Activated T-cell treated with anti-CD3 and anti-CD28 coated beads for 4 hours (primary cell): ENCODE data around the gene TSKU.

ENCODE experiments used
- DNase-seq: peaks from one replicate; pipeline ENCODE4 v3.0.0-alpha.2; 2020

The TSKU gene

GRCh38 chr11:76752321-76753143, 30.6 kb upstream of the TSKU start:
- no peak for DNase-seq

GRCh38 chr11:76753449-76753848, 29.7 kb upstream of the TSKU start:
- no peak for DNase-seq

GRCh38 chr11:76753950-76754349, 29.2 kb upstream of the TSKU start:
- no peak for DNase-seq

DNA sequence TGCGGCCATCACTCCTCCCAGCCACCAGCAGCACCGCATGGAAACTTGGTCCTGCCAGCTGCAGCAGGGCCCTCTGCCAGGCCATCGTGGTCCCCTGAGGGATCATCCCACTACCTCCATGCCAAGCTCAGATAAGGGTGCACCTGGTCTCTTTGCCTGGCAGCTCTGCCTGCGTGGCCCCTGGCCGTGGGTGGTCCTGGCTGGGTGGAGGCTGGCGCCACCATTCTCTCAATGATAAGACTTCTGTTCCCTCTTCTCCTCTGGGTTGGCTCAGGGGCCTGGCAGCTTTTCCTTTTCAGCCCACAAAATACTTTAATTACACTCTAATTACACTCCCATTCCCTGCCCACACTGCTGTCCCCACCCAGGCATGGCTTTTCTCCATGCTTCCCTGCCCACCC, 26.8 kb upstream of the TSKU start:
- no peak for DNase-seq

DNA sequence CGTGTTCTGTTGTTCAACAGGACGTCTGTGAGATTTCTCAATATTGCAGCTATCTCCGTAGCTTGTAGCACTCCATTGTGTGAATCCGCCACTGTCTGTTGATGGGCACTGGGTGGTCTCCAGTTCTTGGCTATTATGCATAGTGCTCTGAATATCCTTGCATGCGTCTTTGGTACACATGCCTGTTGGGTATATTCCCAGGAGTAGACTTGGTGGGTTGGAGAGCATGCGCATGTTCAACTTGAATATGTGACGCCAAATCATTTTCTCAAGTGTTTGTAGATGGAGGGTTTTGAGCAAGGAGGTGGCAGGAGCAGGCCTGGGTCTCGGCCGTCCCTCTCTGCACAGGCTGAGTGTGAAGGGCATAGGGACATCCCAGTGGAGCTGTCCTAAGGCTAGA, 24.8 kb upstream of the TSKU start:
- DNase-seq = no peak

- DNase-seq = no peak
These were observed 24.1 kb upstream of the TSKU start for GRCh38 chr11:76759092-76759491.

DNA sequence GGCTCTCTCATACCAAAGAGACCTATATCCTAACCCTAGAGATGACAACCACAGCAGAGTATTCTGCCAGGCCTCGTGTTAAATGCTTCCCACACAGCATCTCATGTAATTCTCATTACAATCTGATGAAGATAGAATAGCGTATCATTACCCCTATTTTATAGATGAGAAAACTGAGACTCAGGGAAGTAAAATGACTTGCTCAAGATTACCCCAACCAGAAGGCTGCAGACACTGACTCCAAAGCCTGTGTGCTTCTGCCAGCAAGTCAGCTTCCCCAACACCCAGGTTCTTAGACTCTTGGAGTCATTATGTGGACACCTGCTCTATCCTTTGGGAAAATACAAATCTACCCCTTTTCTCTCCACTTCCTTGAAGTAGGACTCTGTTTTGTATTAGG, 23.6 kb upstream of the TSKU start:
- DNase-seq = no peak

DNA sequence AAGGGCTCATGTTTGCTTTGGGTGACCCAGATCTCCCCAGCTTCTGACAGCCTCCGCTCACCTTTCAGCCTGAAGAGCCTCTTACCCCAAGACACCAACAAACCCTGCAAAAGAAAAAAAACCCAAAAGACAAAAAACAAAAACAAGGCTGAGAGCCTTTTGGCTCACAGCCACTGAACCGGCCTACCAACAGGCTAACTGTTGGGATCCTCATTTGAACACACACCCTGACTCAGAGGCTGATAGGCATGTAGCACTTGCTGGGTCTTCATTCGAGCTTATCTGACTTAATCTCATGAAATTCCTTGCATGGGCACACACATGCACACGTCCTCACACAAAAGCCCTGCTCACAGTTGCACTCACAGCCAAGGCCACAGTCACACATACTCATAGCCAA, 22.9 kb upstream of the TSKU start:
- no peak for DNase-seq

- no peak for DNase-seq
These were observed 21.3 kb upstream of the TSKU start for GRCh38 chr11:76761718-76762355.

- DNase-seq = no peak
These were observed 20.8 kb upstream of the TSKU start for GRCh38 chr11:76762356-76762752.

GRCh38 chr11:76762867-76763572, 20.1 kb upstream of the TSKU start:
- no peak for DNase-seq

DNA sequence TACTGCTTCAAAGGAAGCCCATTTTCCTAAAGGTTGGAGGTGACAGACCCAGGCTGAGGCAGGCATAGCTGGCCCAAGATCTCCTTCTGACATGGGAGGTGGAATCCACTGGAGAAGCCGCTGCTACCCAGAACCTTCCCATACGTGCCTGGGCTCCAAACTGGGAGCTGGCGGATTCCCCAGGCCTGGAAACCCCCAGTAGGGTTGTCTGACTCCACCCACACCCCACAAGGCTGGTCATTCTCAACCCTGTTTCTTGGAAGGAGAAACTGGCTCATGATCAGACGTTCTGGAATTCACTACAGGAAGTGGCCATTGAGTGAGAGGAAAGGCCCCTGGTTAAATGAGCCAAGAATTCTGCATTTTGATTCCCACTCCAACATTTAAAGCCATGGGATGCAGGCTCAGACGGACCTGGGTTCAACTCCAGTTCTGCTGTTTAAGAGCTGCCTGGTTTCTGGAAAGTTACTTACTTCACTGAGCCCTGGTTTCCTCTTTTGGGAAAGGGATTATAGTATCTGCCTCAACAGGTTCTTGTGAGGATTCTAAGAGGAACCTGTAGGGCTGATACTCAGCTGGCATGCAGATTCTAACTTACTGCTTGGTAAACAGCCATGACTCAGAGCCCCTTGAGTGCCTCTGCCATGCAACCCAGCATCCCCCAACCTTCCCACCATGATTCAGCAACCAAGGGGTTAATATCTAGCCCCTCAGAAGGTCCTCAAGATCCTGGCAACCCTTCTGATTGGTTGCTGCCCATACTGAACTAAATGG, 19.4 kb upstream of the TSKU start:
- no peak for DNase-seq

DNA sequence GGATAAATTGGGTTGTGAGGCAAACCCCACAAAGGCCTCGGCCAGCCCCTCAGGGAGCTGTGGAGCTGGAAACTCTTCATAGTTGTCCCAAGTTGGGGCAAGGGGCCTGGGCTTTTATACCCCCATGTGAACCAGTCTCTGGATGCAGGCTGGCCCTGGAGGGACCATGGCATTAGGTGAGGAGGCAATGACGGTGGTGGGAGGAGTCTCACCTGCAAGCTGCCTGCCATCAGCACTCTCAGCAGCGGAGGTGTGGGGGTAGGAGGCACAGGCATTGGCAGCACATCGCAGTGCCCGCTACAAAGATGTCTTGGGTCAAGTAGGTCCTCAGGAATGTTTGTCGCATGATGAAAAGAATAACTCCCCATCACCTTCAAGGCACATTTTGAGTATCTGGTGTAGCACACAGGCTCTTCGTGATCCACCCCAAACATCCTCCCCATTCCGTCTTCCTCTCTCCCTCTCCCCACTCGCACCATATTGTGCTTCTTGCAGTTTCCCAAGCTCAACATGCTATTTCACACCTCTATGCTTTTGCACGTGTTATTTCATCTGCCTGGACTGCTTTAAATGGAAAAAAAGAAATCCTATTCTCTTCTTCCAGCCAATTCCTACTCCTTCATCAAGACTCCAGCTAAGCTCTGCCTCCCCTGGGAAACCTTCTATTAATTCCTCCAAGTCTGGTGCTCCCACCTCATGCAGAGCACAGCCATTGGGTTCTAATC, 18.1 kb upstream of the TSKU start:
- DNase-seq = no peak

GRCh38 chr11:76765863-76766350, 17.2 kb upstream of the TSKU start:
- no peak for DNase-seq

GRCh38 chr11:76766521-76766920, 16.6 kb upstream of the TSKU start:
- no peak for DNase-seq

DNA sequence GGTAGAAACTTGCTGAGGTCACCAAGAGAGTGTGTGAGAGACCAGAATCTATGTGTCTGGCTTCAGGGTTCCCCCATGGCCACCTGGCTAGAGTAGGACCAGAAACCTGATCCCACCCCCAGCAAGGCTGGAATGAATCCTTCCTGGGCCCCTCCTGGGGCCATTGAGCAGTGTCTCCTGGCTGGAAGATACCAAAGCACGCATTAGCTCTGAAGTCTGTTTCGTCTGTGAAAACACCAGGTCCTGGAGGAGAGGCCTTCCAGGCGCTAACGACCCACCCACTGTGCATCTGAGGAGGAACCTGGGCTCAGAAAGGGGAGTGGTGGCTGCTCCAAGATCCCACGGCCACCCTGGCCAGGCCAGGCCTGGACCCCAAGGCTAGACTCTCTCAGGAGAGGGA, 15.5 kb upstream of the TSKU start:
- DNase-seq = no peak

DNA sequence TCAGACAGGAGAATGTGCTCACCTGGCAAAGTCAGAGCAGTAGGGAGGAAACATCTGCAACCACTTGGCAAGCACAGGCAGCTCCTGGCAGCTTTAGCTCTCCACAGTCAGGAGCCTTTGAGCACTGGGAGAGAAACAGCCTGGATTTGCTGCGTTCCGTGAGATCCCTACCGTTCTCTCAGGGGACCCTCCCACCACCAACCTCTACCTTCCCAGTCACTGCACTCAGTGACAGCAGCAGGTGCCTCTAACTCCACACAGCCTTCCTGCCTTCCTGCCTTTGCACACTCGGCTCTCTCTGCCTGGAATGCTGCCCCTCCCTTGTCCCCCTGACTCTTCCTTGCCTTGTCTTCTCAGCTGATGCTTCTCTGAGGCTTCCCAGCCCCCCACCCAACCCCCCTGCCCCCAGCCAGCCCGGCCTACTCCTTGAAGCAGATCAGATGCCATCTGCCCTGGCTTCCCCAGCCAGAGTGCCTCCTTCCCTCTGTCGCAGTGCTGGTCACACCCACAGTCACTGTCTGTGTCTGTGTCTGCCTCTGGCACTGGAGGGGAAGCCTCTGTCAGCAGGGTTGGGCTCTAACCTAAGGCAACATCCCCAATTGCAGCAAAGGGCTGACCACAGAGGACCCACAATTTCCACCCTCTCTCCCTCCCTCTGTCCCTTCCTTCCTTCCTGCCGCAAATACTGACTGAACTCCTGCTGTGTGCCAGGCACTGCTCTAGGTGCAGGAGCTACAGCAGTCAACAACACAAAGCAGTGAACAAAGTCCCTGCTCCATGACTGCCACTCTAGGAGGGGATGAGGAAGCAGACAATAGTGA, 14.9 kb upstream of the TSKU start:
- no peak for DNase-seq

DNA sequence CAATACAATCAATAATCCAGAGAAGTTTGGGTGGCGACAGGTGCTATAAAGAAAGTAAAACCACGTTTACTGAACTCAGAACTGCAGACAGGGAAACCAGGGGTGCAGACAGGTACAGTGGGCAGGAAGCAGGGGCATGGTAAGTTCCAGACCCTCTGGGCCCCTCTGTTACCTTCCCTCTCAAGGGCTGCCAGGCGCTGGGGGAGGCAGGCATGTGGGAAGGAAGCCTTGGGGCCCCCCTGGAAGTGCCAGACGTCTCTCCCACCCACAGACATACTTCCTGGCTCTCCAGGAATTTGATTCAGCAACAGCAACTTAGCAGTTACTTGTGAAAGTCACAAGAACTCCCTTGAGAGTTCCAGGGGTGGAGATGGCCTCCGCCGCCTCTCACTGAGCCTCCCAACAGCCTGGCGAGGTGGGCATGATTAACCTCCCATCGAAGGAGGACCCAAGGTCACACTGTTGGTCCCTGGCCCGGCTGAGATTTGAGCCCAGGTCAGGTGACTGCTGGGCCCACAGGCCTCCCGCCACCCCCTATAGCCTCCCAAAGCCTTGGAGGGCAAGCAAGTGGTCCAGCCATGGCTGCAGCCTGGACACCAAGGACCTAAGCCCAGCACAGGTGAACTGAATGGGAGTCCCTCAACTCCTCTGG, 14.1 kb upstream of the TSKU start:
- no peak for DNase-seq

DNA sequence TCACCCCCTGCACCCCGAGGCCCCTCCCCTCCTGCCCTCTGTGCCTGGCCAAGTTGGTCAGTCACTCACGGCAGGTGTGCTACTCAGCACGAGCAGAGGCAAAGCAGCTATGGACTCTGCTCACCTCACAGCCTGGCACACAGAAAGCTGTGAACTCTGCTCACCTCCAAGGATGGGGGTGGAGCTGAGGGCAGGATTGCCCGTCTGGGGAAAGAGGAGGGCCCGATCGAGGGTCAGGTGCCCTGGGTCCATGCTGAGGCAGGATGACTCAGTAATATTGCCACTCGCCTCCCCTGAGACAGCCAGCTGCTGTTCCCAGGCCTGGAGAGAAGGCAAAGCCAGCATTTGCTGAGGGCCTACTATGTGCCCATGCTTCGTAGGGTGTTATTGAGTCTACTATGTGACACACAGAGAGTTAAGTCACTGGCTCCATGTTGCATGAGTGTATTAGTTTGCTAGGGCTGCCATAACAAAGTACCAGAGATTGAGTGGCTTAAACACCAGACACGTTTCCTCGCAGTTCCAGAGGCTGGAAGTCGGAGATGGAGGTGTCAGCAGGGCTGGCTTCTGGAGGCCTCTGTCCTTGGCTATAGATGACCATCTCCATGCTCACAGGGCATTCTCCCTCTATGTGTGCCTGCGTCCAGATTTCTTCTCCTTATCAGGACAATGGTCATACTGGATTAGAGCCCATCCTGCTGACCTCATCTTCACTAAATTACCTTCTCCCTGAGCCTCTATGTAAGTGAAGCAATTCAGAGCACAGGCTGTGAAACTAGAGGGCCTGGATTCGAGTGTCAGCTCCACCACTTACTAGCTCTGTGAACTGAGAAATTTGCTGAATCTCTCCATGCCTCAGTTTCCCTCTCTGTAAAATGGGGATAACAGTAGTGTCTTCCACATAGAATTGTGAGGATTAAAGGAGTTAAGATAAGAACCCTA, 13.2 kb upstream of the TSKU start:
- no peak for DNase-seq
